ENCODE measurements around the gene ZNF738. TPM values are rescaled to one million over a fixed set of nuclear protein-coding genes. Genes with fewer than 3 reads are reported as not detected.

ZNF738 gene
- total and polyA plus RNA-seq, 12 donors, result 0.93 to 4.4 (median 2.3) TPM

- no peak overlapping the region for H3K27ac ChIP-seq
- H3K27me3 ChIP-seq, result no peaks in the 10 kb centered on the region
- ATAC-seq (no peak), DNase-seq (no peak)
- intact Hi-C loops (cut with DNase I), result no loop called here
- H3K9me3 ChIP-seq, result peaks cover 5 to 100% (median 69%) of the 10 kb centered on the region in 11 donors
- TF ChIP-seq CTCF (IDR thresholded peaks at IDR 0.05), result no peak
- no peaks in the 10 kb centered on the region for H3K4me1 ChIP-seq
- no peak overlapping the region for H3K4me3 ChIP-seq
- peaks cover 0 to 64% (median 22%) of the 10 kb centered on the region in 9 donors for H3K36me3 ChIP-seq
Measured at GRCh38 chr19:21422244-21422643, 63.4 kb downstream of the ZNF738 start.

GRCh38 chr19:21423057-21424041, 64.5 kb downstream of the ZNF738 start:
- peaks cover 0 to 57% (median 22%) of the 10 kb centered on the region in 9 donors for H3K36me3 ChIP-seq
- H3K27ac ChIP-seq, result no peak overlapping the region
- H3K9me3 ChIP-seq, result peaks cover 5 to 100% (median 77%) of the 10 kb centered on the region in 11 donors
- 92 to 100% methylated on average over 1 of the region's 1 CpG for WGBS, 2 donors
- no peaks in the 10 kb centered on the region for H3K4me1 ChIP-seq
- no peaks in the 10 kb centered on the region for H3K27me3 ChIP-seq
- TF ChIP-seq CTCF (IDR thresholded peaks at IDR 0.05), result no peak
- ATAC-seq (no peak), DNase-seq (no peak)
- intact Hi-C loops (cut with DNase I), result no loop called here
- H3K4me3 ChIP-seq, result no peak overlapping the region

Other genes starting within 250 kb of the ZNF738 start
- gene ZNF431, start 217.0 kb upstream of the ZNF738 start, total RNA-seq, result 10 to 100 TPM; 10.9 to 19.6 (median 15.1) TPM
- gene ZNF431, start 217.0 kb upstream of the ZNF738 start, polyA plus RNA-seq, result 10 to 100 TPM in 1 of 2 donors, 1 to 10 TPM in 1; 4.0 to 14.6 TPM
- 1 to 10 TPM; 4.1 to 5.7 (median 4.9) TPM for gene ZNF708, start 29.6 kb upstream of the ZNF738 start, total RNA-seq
- 1 to 10 TPM; 1.8 to 6.2 TPM for gene ZNF708, start 29.6 kb upstream of the ZNF738 start, polyA plus RNA-seq
- gene ZNF493, start 38.1 kb downstream of the ZNF738 start, total RNA-seq, result 10 to 100 TPM in 7 of 10 donors, 1 to 10 TPM in 3; 8.2 to 13.9 (median 10.5) TPM
- 10 to 100 TPM in 1 of 2 donors, 1 to 10 TPM in 1; 1.7 to 19.2 TPM for gene ZNF493, start 38.1 kb downstream of the ZNF738 start, polyA plus RNA-seq
- gene ZNF429, start 146.6 kb downstream of the ZNF738 start, total RNA-seq, result 10 to 100 TPM in 1 of 10 donors, 1 to 10 TPM in 9; 5.8 to 12.2 (median 8.6) TPM
- gene ZNF429, start 146.6 kb downstream of the ZNF738 start, polyA plus RNA-seq, result 1 to 10 TPM; 3.8 to 4.4 TPM

All from heart right ventricle (tissue), 16 donors.